Small intestine (tissue), 7 donors: ENCODE measurements around the gene ADAMTS14. TPM values are rescaled to one million over a fixed set of nuclear protein-coding genes. Genes with fewer than 3 reads are reported as not detected.

ENCODE experiments used
- DNase-seq, 2 donors: peaks; one replicate each; pipeline versions ENCODE4 v3.0.0 to v3.0.0-alpha.2; 2013
- FAIRE-seq: peaks from 2 replicates; lab custom pipeline; 2012; peaks lifted over from hg19 to GRCh38; lab: Jason Lieb, UNC
- H3K27ac ChIP-seq, 3 donors: one replicate each; pipeline ENCODE4 v1.5.1; 2013; ENCODE audit warnings: low read length in 2 of 3, mild to moderate bottlenecking in 2 of 3, control low read depth in 1 of 3, inconsistent platforms in 1 of 3, low read depth in 1 of 3, moderate library complexity in 1 of 3
- H3K27me3 ChIP-seq, 3 donors: one replicate each; pipeline ENCODE4 v1.6.1; 2013; ENCODE audit warnings: low read length in 3 of 3, inconsistent platforms in 1 of 3; ENCODE audit not compliant: control insufficient read depth in 3 of 3, insufficient read depth in 3 of 3
- H3K36me3 ChIP-seq, 3 donors: one replicate each; pipeline ENCODE4 v1.6.1; 2013; ENCODE audit warnings: low read length in 3 of 3, inconsistent platforms in 1 of 3, low read depth in 1 of 3, mild to moderate bottlenecking in 1 of 3, moderate library complexity in 1 of 3; ENCODE audit not compliant: control insufficient read depth in 3 of 3, insufficient read depth in 2 of 3
- H3K4me1 ChIP-seq, 3 donors: one replicate each; pipeline ENCODE4 v1.6.1; 2013; ENCODE audit warnings: low read length in 2 of 3, inconsistent platforms in 1 of 3, low read depth in 1 of 3, mild to moderate bottlenecking in 1 of 3, moderate library complexity in 1 of 3; ENCODE audit not compliant: control insufficient read depth in 3 of 3, insufficient read depth in 2 of 3
- H3K4me3 ChIP-seq, 3 donors: one replicate each; pipeline ENCODE4 v1.5.1; 2013; ENCODE audit warnings: low read length in 3 of 3, control low read depth in 1 of 3, inconsistent platforms in 1 of 3, low read depth in 1 of 3, mild to moderate bottlenecking in 1 of 3, moderate library complexity in 1 of 3
- H3K9me3 ChIP-seq, 2 donors: one replicate each; pipeline ENCODE4 v1.6.1; 2013; ENCODE audit warnings: low read depth in 1 of 2, low read length in 1 of 2; ENCODE audit not compliant: control insufficient read depth in 2 of 2, insufficient read depth in 1 of 2
- WGBS, 3 donors: extraction: QIAGEN DNeasy Blood & Tissue Kit; methylation state at CpG; one replicate each; pipeline ENCODE4 v1.1.7; 2013; 5-methylcytosine and 5-hydroxymethylcytosine counted together
- polyA plus RNA-seq, 4 donors: library from polyadenylated mRNA; stranded (reverse) in 3 of 4; unstranded in 1 of 4; fragments of 200-250 nt in 3 of 4; fragments of 120-200 nt in 1 of 4; gene quantifications; one replicate each; pipeline versions ENCODE4 v1.2.1 to v1.2.3, GENCODE V29; 2013
- donor health status: healthy with polysubstance abuse.
- donor health status: control.
- donor health status: control.
- donor health status: Bipolar disorder and iron deficiency.
- donor health status: healthy.

Gene ADAMTS14
- polyA plus RNA-seq, 4 donors, result 0.45 to 7.7 (median 0.79) TPM

GRCh38 chr10:70699659-70700174 lies 27.4 kb downstream of the ADAMTS14 start:
- DNase-seq (peak; percentile 16 to 26), FAIRE-seq (no peak)
- no peaks in the 10 kb centered on the region for H3K9me3 ChIP-seq
- peaks cover 0 to 18% (median 0%) of the 10 kb centered on the region in 3 donors for H3K36me3 ChIP-seq
- H3K27ac ChIP-seq, result no peak overlapping the region
- 45 to 65% (median 63%) methylated on average over 10 of the region's 10 CpGs for WGBS, 3 donors
- H3K4me3 ChIP-seq, result no peak overlapping the region
- H3K4me1 ChIP-seq, result no peaks in the 10 kb centered on the region
- peaks cover 0 to 6% (median 0%) of the 10 kb centered on the region in 3 donors for H3K27me3 ChIP-seq

DNA sequence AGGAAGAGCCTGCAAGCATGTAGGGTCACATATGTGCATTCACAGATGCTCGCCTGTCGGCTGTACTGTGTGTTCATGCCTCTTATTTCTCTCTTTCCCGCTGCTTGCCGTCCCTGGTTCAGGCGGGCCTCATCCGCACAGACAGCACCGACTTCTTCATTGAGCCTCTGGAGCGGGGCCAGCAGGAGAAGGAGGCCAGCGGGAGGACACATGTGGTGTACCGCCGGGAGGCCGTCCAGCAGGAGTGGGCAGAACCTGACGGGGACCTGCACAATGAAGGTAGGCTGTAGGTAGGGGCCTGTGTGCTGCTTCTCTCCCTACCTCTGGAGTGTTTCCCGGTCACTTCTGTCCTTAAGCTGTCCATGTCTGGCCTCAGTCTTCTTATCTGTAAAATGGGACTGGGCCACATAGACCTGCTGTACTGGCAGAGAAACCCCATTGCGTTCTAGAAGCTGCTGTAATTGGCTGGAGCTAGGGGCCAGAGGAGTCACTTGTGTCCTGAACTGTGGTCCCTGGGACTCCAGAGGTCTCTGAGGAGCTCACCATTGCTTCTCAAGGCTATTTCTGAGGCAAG lies 30.0 kb downstream of the ADAMTS14 start:
- no peak for DNase-seq
- FAIRE-seq, result no peak
- Histone ChIP-seq H3K4me3 (no peak overlapping the region), H3K36me3 (peaks cover 0 to 21% (median 0%) of the 10 kb centered on the region in 3 donors), H3K4me1 (no peaks in the 10 kb centered on the region), H3K9me3 (no peaks in the 10 kb centered on the region), H3K27ac (no peak overlapping the region), H3K27me3 (no peaks in the 10 kb centered on the region)
- WGBS, 3 donors, result 88 to 98% (median 93%) methylated on average over 13 to 15 of the region's 15 CpGs

- no peak overlapping the region for H3K27ac ChIP-seq
- 85 to 96% (median 90%) methylated on average over 5 of the region's 5 CpGs for WGBS, 3 donors
- FAIRE-seq, result no peak
Measured at GRCh38 chr10:70704211-70704610, 31.9 kb downstream of the ADAMTS14 start.

DNA sequence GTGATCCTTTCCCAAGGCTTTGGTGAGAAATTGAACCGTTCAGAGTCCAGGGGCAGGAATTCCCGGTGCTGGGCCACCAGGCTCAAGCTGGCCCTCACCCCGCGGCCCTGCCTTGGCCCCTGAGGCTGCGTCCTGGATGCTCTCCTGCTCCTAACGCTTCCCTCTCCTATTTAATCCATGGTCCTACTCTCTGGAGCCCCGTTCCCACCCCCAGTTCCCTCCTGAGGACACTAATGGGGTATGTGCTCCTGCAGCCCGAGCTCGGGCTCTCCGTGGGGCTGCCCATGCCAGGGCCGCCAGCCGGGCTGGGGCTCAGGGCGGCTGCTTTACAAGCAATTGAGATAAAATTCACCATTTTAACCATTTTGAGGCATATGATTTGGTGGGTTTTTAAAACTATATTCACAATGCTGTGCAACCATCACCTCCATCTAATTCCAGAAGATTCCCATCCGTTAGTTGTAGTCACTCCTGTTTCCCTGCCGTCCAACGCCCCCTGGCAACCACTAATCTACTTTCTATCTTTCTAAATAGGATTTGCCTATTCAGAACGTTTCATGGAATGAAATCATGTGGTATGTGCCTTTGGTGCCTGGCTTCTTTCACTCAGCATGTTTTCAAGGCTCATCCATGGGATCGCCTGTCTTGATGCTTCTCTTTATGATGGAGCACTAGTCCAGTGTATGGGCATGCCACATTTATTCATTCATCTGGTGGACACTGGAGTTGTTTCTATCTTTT lies 33.0 kb downstream of the ADAMTS14 start:
- Histone ChIP-seq H3K27me3 (no peaks in the 10 kb centered on the region), H3K36me3 (peaks cover 0 to 29% (median 0%) of the 10 kb centered on the region in 3 donors), H3K4me1 (no peaks in the 10 kb centered on the region), H3K9me3 (no peaks in the 10 kb centered on the region), H3K4me3 (no peak overlapping the region), H3K27ac (no peak overlapping the region)
- FAIRE-seq (no peak), DNase-seq (no peak)
- WGBS, 3 donors, result 84 to 86% (median 86%) methylated on average over 18 of the region's 18 CpGs

More at GRCh38 chr10:70704211-70704610, 31.9 kb downstream of the ADAMTS14 start:
- DNase-seq, result no peak
- no peak overlapping the region for H3K4me3 ChIP-seq
- H3K36me3 ChIP-seq, result peaks cover 0 to 27% (median 0%) of the 10 kb centered on the region in 3 donors
- no peaks in the 10 kb centered on the region for H3K27me3 ChIP-seq
- no peaks in the 10 kb centered on the region for H3K4me1 ChIP-seq
- H3K9me3 ChIP-seq, result no peaks in the 10 kb centered on the region

DNA sequence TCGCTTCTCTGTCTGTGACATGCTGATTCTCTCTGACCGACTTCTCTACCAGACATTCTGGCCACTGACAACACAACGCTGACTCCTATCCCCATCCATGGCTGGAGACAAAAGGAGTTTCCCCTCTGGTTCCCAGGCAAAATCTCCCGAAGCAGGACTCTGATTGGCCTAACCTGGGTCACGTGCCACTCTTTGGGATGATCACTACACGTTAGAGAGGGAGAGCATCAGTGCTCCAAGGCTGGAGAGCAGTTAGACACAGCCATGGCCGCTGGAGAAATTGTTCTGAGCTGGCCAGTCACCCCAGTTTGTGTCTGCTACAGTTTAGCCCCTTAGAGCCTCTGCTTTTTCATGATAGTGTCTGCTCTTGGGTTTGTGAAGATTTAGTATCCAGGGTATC lies 38.9 kb downstream of the ADAMTS14 start:
- Histone ChIP-seq H3K36me3 (peaks cover 0 to 16% (median 0%) of the 10 kb centered on the region in 3 donors), H3K4me3 (no peak overlapping the region), H3K27ac (no peak overlapping the region), H3K9me3 (no peaks in the 10 kb centered on the region), H3K27me3 (no peaks in the 10 kb centered on the region), H3K4me1 (peaks cover 0 to 4% (median 0%) of the 10 kb centered on the region in 3 donors)
- 79 to 85% (median 80%) methylated on average over 7 of the region's 7 CpGs for WGBS, 3 donors
- DNase-seq (no peak), FAIRE-seq (no peak)

DNA sequence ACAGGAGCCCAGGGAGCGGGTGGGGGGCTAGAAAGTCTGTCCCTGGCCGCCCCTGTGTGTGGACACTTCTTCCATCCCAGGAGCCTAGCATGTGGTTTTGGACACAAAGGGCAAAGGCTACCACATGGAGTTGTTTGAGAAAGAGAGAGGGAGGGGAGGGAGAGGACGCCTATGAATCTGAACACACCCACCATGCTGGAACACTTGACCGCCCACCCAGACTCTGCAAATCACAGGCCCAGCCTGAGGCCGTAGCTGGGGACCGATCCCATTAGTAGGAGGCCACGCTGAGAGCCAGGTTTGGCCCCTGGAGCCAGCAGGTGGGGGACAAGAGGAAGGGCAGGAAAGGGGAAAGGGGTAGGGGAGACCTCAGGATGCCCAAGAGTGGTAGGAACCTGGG lies 39.6 kb downstream of the ADAMTS14 start:
- Histone ChIP-seq H3K4me1 (peaks cover 0 to 4% (median 0%) of the 10 kb centered on the region in 3 donors), H3K9me3 (no peaks in the 10 kb centered on the region), H3K36me3 (peaks cover 0 to 11% (median 0%) of the 10 kb centered on the region in 3 donors), H3K27me3 (no peaks in the 10 kb centered on the region), H3K4me3 (no peak overlapping the region), H3K27ac (no peak overlapping the region)
- DNase-seq, result no peak
- WGBS, 3 donors, result 75 to 84% (median 82%) methylated on average over 7 of the region's 7 CpGs
- no peak for FAIRE-seq

GRCh38 chr10:70714245-70714644 lies 41.9 kb downstream of the ADAMTS14 start:
- Histone ChIP-seq H3K36me3 (peaks cover 0 to 5% (median 0%) of the 10 kb centered on the region in 3 donors), H3K9me3 (no peaks in the 10 kb centered on the region), H3K4me1 (peaks cover 0 to 4% (median 0%) of the 10 kb centered on the region in 3 donors), H3K4me3 (no peak overlapping the region), H3K27ac (no peak overlapping the region), H3K27me3 (no peaks in the 10 kb centered on the region)
- no peak for FAIRE-seq
- WGBS, 3 donors, result 73 to 75% (median 75%) methylated on average over 4 of the region's 4 CpGs
- DNase-seq, result no peak

DNA sequence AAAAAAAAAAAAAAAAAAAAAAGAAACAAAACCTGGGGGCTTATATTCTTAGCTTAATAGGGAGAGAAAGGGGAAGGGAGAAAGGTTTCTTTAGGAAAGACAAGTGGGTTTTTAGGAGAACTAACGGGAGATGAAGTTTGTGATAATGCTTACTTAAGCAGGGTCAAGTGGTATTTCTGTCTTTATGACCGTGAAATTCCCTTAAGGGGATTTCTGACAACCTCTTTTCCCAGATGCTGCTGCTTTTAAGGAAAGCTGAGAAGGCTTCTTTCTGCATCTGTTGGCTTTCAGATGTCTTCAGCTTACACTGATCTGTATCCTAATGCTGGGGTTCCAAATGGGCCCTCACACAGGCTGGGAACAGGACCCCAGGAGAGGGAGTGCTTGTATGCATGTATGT lies 42.6 kb downstream of the ADAMTS14 start:
- FAIRE-seq (no peak), DNase-seq (no peak)
- Histone ChIP-seq H3K27me3 (no peaks in the 10 kb centered on the region), H3K36me3 (peaks cover 0 to 4% (median 0%) of the 10 kb centered on the region in 3 donors), H3K4me1 (peaks cover 0 to 4% (median 0%) of the 10 kb centered on the region in 3 donors), H3K27ac (no peak overlapping the region), H3K4me3 (no peak overlapping the region), H3K9me3 (no peaks in the 10 kb centered on the region)
- 62 to 94% (median 81%) methylated on average over 2 of the region's 2 CpGs for WGBS, 3 donors
